ENCODE data around the gene EXOSC1. TPM values are rescaled to one million over a fixed set of nuclear protein-coding genes. Genes with fewer than 3 reads are reported as not detected.

Gene EXOSC1
- polyA plus RNA-seq, 6 donors from 2014 or later, result 47.3 to 72.0 (median 65.8) TPM

DNA sequence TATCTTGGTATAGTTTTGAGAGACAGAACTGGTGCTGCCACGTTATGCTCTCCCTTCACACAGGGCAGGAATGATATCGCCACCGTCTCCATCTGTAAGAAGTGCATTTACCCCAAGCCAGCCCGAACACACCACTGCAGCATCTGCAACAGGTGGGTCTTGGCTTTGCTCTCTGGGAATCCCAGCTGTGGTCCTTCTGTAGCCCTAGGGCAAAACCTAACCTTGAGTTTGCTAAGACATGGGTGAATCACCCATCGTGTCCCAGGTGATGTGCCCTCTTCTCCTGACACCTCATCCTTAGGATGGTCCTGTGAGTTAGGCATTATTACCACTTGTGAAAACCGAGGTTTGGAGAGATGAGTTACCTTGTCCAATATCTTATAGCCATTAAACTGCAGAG is 6.5 kb upstream of the EXOSC1 start:
- ATAC-seq (ENCODE audit: low read depth in 2 of 2) (no peak), DNase-seq (no peak)
- no peaks in the 10 kb centered on the region for H3K27me3 Mint-ChIP-seq
- peak overlapping the region in 1 of 6 donors; percentile 62 for H3K27ac Mint-ChIP-seq
- H3K4me3 Mint-ChIP-seq, result no peak overlapping the region
- H3K9me3 Mint-ChIP-seq, result no peaks in the 10 kb centered on the region
- peaks cover 14% of the 10 kb centered on the region in 3 donors for H3K4me1 Mint-ChIP-seq
- no peaks in the 10 kb centered on the region for H3K36me3 Mint-ChIP-seq

DNA sequence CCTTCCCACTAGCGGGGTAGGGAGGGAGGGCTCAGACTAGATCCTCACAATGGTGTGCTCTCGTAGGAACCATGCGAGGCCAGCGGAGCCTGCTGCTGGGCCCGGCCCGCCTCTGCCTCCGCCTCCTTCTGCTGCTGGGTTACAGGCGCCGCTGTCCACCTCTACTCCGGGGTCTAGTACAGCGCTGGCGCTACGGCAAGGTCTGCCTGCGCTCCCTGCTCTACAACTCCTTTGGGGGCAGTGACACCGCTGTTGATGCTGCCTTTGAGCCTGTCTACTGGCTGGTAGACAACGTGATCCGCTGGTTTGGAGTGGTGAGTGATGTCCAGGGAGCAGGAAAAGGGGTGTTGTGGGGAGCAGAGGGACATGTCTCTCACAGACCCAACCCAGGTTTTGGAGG is 5.8 kb upstream of the EXOSC1 start:
- no peaks in the 10 kb centered on the region for H3K9me3 Mint-ChIP-seq
- no peak overlapping the region for H3K27ac Mint-ChIP-seq
- H3K4me3 Mint-ChIP-seq, result no peak overlapping the region
- no peaks in the 10 kb centered on the region for H3K36me3 Mint-ChIP-seq
- ATAC-seq (ENCODE audit: low read depth in 2 of 2) (no peak), DNase-seq (no peak)
- peaks cover 14 to 22% (median 20%) of the 10 kb centered on the region in 3 donors for H3K4me1 Mint-ChIP-seq
- H3K27me3 Mint-ChIP-seq, result no peaks in the 10 kb centered on the region

DNA sequence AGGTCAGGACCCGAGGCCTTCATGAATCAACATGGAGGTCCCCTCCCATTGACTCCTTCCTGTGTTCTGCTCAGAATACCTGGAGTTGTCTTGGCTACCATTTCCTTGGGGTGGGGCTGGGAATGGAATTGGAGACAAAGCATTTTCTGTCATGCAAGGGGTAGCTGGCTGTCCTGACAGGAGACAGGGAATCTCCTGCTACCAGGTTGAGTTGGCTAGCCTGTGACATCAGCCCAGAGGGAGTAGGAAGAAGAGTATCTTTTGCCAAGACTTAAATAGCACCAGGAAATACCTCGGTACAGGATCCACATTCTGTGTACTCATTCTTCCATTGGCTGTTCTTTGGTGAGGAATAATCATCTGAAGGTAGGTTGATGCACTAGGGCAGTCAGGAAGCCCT is 5.0 kb upstream of the EXOSC1 start:
- no peaks in the 10 kb centered on the region for H3K9me3 Mint-ChIP-seq
- H3K36me3 Mint-ChIP-seq, result no peaks in the 10 kb centered on the region
- H3K4me1 Mint-ChIP-seq, result peaks cover 17 to 28% (median 27%) of the 10 kb centered on the region in 3 donors
- peak overlapping the region in 1 of 6 donors; percentile 24 for H3K27ac Mint-ChIP-seq
- ATAC-seq (ENCODE audit: low read depth in 2 of 2), result no peak
- peak overlapping the region in 1 of 8 donors; percentile 22 for H3K4me3 Mint-ChIP-seq
- H3K27me3 Mint-ChIP-seq, result no peaks in the 10 kb centered on the region
- no peak for DNase-seq

DNA sequence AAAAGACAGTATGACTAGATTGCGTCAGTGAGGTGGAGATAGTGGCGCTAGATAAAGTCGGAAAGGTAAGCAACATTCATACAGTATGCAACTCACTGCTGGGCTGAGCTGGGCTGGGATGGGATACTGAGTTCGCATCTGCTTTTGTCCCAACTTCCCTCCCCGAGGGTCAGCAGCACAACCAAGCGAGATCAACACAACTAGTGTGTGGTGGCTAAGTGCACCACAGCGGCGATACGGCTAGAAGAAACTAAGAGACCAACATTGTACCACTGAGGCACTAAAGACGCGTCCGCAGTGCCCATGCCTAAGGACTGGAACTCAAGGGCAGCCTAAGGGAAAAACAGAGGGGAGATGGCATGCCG is 467 bp downstream of the EXOSC1 start:
- H3K36me3 Mint-ChIP-seq, result peaks cover 0 to 5% of the 10 kb centered on the region in 2 donors
- no peaks in the 10 kb centered on the region for H3K27me3 Mint-ChIP-seq
- H3K9me3 Mint-ChIP-seq, result no peaks in the 10 kb centered on the region
- peaks cover 30 to 50% (median 36%) of the 10 kb centered on the region in 3 donors for H3K4me1 Mint-ChIP-seq
- ATAC-seq (ENCODE audit: low read depth in 2 of 2) (no peak), DNase-seq (no peak)
- H3K4me3 Mint-ChIP-seq, result peak overlapping the region; percentile 99 to 100 (median 100)
- peak overlapping the region in 5 of 6 donors; percentile 91 to 98 (median 97) for H3K27ac Mint-ChIP-seq

DNA sequence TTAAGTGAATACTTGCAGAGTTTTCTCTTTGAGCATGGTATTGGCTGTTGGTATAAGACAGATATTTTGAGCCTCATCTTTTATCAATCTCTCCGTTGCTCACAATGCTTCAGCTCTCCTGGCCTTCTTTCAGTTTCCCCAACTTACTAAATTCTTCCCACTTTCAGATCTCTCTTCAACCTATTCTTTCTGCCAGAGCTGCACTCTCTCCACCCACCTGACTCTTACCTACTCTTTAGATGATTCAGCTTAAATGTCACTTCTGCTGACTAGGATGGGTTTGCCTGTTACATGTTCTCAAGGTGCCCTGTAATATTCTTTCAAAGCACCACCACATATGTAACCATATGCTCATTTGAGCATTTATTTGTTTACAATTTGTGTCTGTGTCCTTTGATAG is 1.6 kb downstream of the EXOSC1 start:
- Mint-ChIP-seq H3K4me3 (peak overlapping the region in 5 of 8 donors; percentile 66 to 100 (median 99)), H3K27ac (no peak overlapping the region), H3K4me1 (peaks cover 27 to 49% (median 33%) of the 10 kb centered on the region in 3 donors), H3K9me3 (no peaks in the 10 kb centered on the region), H3K36me3 (peaks cover 0 to 5% of the 10 kb centered on the region in 2 donors), H3K27me3 (no peaks in the 10 kb centered on the region)
- ATAC-seq (ENCODE audit: low read depth in 2 of 2), result no peak
- DNase-seq, result no peak

DNA sequence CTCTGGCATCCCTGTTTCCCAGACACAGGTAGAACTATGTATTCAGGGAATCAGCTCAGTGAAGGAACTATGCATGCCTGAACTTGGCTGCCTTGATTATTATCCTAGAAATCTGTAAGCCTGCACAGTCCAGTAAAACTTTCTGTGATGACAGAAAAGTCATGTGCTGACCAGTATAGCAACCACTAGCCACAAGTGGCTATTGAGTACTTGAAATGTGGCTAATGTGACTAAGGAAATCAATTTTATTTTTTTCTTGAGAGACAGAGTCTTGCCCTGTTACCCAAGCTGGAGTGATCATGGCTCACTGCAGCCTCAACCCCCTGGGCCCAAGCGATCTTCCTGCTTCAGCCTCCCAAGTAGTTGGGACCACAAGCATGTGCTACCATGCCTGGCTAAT is 3.5 kb downstream of the EXOSC1 start:
- no peak for ATAC-seq (ENCODE audit: low read depth in 2 of 2)
- Mint-ChIP-seq H3K9me3 (no peaks in the 10 kb centered on the region), H3K27ac (peak overlapping the region in 1 of 6 donors; percentile 18), H3K36me3 (peaks cover 0 to 5% of the 10 kb centered on the region in 2 donors), H3K27me3 (no peaks in the 10 kb centered on the region), H3K4me3 (no peak overlapping the region), H3K4me1 (peaks cover 22 to 35% (median 28%) of the 10 kb centered on the region in 3 donors)
- DNase-seq, result no peak

DNA sequence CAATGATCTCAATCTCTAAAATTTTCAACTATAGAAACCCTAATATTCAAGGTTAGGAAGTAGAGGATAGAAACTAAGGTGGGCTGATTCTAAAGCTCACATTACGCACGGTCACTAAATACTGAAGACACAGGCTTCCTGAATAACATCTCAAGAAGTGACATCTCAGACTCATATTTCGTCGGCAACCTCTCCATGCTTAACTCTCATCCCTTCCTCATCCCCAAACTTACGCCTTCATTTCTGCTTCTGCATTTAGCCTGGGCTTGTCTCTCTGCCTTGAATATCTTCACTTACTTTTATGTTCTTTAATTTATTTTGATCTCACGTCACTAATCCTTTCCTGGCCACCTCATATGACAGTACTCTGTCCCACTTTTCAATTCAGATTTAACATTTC is 10.6 kb downstream of the EXOSC1 start:
- ATAC-seq (ENCODE audit: low read depth in 2 of 2) (no peak), DNase-seq (no peak)
- Mint-ChIP-seq H3K36me3 (no peaks in the 10 kb centered on the region), H3K27me3 (no peaks in the 10 kb centered on the region), H3K4me1 (no peaks in the 10 kb centered on the region), H3K27ac (peak overlapping the region in 1 of 6 donors; percentile 7), H3K4me3 (no peak overlapping the region), H3K9me3 (no peaks in the 10 kb centered on the region)

DNA sequence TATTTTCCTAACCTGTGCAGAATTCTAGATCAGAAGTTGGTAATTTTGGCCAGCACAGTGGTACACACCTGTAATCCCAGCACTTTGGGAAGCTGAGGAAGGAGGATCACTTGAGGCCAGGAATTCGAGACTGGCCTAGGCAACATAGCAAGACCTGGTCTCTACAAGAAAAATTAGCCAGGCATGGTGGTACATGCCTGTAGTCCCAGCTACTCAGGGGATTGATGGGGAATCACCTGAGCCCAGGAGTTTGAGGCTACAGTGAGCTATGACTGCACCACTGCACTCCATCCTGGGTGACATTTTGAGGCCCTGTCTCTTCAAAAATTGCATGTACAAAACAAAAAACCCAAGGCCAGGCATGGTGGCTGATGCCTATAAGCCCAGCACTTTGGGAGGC is 11.2 kb downstream of the EXOSC1 start:
- Mint-ChIP-seq H3K9me3 (no peaks in the 10 kb centered on the region), H3K4me3 (no peak overlapping the region), H3K27me3 (no peaks in the 10 kb centered on the region), H3K36me3 (no peaks in the 10 kb centered on the region), H3K4me1 (no peaks in the 10 kb centered on the region), H3K27ac (peak overlapping the region in 1 of 6 donors; percentile 62)
- DNase-seq (no peak), ATAC-seq (ENCODE audit: low read depth in 2 of 2) (no peak)

DNA sequence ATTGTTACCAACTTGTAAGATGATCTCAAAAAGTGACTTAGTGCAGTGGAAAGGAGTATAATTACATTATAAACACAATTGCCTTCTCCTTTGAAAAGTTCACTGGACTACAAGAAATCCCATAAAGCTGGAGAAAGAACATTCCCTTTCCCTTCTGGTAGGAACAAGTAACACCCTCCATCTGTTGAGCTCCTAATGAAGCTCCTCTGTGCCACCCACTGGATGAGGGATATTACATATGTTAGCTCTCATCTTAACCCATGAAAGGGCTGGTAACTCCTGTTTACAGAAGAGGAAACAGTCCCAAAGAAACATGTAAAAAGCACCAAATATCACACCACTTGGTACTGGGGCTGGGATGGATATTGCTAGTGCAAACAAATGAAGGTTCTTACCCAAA is 11.8 kb downstream of the EXOSC1 start:
- Mint-ChIP-seq H3K9me3 (no peaks in the 10 kb centered on the region), H3K27ac (no peak overlapping the region), H3K36me3 (no peaks in the 10 kb centered on the region), H3K4me1 (peaks cover 0 to 2% (median 0%) of the 10 kb centered on the region in 3 donors), H3K4me3 (no peak overlapping the region), H3K27me3 (no peaks in the 10 kb centered on the region)
- ATAC-seq (ENCODE audit: low read depth in 2 of 2) (no peak), DNase-seq (no peak)

DNA sequence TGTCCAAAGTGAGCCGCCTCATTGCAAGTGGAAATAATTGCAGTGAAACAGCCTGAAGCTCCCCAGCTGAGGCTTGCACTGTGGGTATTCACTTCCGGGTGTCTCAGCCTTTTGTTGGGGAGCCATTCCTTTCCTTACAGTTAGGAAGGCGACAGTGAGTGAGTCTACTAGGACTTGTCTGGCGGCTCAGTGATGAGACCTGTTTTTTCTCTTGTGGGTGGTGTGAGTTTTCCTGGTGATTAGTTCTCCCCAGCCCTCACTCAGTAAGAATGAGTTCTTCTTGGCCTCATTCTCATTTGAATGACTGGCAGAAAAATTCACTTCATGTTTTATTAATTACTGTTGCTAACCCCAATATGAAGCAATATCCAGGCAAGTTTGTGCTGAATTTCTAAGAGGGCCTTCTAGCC is 17.2 kb downstream of the EXOSC1 start:
- H3K9me3 Mint-ChIP-seq, result no peaks in the 10 kb centered on the region
- ATAC-seq (ENCODE audit: low read depth in 2 of 2), result no peak
- no peaks in the 10 kb centered on the region for H3K27me3 Mint-ChIP-seq
- no peak for DNase-seq
- peak overlapping the region in 2 of 8 donors; percentile 25 to 33 for H3K4me3 Mint-ChIP-seq
- no peaks in the 10 kb centered on the region for H3K36me3 Mint-ChIP-seq
- no peak overlapping the region for H3K27ac Mint-ChIP-seq
- peaks cover 14 to 31% (median 16%) of the 10 kb centered on the region in 3 donors for H3K4me1 Mint-ChIP-seq

DNA sequence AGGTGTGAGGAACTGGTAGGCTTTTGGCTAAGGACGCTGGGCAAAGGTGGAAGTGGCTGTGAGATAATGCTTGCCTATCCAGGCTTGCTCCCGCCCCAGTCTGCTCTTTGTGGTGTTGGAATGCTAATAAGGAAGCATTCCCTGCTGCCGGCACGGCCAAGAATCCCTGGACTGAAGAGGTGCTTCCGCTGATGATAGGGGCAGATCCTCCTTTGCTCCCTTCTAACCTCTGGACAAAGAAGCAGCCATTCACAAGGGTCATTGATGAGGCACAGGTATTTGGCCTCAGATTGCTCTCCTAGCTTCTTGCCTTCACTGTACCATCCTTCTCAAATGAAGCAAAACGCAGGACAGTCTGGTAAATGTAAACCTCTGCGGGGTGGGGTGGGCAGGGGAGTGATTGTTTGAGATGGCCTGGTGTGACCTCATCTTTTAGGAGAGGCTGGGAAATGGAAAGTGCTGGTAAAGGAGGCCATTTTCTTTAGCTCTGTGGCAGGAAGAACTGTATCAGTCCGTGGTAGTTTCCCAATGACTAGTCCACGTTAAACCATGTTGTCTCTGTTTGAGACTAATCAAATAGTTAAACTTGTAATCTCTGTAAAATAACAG is 18.1 kb downstream of the EXOSC1 start:
- Mint-ChIP-seq H3K9me3 (no peaks in the 10 kb centered on the region), H3K36me3 (no peaks in the 10 kb centered on the region), H3K27me3 (no peaks in the 10 kb centered on the region), H3K27ac (peak overlapping the region in 1 of 6 donors; percentile 91), H3K4me1 (peaks cover 16 to 31% (median 18%) of the 10 kb centered on the region in 3 donors), H3K4me3 (peak overlapping the region; percentile 19 to 95 (median 90))
- ATAC-seq (ENCODE audit: low read depth in 2 of 2), result no peak
- DNase-seq, result no peak

DNA sequence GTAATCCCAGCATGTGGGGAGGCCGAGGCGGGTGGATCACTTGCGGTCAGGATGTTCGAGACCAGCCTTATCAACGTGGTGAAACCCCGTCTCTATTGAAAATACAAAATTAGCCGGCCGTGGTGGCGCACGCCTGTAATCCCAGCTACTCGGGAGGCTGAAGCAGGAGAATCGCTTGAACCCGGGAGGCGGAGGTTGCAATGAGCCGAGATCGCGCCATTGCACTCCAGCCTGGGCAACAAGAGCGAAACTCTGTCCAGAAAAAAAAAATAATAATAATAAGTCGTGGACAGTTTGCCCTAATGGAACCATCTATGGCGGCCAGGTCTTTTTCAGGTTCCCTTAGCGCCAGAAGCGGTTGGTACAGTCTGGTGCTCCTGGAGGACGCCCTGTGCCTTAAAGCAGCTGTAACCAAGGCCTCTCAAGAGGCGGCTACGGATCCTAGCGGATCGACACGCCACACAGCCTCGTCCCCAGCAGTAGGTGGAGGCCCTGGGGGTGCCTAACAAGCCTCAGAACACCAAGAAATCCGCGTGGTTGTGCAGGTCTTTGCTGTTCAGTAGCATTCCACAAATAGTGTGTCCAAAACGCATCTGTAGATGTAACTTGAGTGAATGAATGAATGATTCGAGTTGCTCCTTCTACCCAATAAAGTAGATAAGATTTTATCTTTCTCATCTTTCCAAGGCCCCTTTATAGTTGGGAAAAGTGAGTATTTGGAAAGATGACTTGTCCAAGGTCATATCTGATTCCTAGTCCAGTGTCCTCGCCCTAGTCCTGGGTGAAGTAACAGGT is 18.8 kb downstream of the EXOSC1 start:
- DNase-seq (no peak), ATAC-seq (ENCODE audit: low read depth in 2 of 2) (no peak)
- Mint-ChIP-seq H3K36me3 (no peaks in the 10 kb centered on the region), H3K27me3 (no peaks in the 10 kb centered on the region), H3K4me1 (peaks cover 16 to 31% (median 18%) of the 10 kb centered on the region in 3 donors), H3K27ac (peak overlapping the region in 5 of 6 donors; percentile 7 to 97 (median 91)), H3K9me3 (no peaks in the 10 kb centered on the region), H3K4me3 (peak overlapping the region; percentile 87 to 97 (median 93))

DNA sequence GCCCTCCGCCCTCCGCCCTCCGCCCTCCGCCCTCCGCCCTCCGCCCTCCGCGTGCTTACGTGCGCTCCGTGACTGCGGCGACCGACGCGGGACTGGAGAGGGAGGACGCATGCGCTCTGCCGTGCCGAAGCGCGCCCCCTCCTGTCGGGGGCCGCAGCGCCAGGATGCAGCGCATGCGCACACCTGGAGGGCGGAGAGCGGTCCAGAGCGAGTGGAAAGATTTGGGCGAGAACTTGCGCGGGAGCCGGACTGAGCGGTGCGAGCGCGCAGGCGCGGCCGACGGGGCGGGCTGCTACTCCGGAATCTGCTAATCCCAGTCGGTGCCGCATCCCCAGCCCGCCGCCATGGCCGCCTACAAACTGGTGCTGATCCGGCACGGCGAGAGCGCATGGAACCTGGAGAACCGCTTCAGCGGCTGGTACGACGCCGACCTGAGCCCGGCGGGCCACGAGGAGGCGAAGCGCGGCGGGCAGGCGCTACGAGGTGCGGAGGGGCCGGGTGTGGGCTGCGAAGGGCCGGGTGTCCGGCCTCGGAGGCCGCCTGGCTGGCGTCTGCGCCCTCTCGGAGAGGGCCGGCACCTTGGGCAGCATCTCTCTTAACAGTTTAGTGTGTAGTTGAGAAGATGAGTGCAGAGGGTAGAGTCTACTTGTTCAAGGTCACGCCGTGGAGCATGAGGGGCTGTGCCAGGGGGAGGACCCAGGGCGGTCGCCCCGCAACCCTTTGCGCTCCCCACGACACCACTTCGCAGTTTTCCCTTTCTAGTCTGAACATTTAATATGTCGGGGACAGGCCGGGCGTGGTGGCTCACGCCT is 19.6 kb downstream of the EXOSC1 start, which contains the start of gene PGAM1:
PGAM1 (plus strand) TSS at position 228 of the 812 bp plus-strand sequence; CDS start at position 345, 117 bp downstream.
- ATAC-seq (ENCODE audit: low read depth in 2 of 2) (peak; percentile 87), DNase-seq (peak; percentile 97)
- Mint-ChIP-seq H3K9me3 (no peaks in the 10 kb centered on the region), H3K27ac (peak within 1 kb of the TSS; percentile 76 to 98 (median 94)), H3K4me3 (peak within 1 kb of the TSS; percentile 87 to 97 (median 93)), H3K36me3 (no peaks in the 10 kb centered on the region), H3K27me3 (no peaks in the 10 kb centered on the region), H3K4me1 (peaks cover 16 to 31% (median 18%) of the 10 kb centered on the region in 3 donors)
